Measurements from ENCODE around the gene R3HDM4. TPM values are rescaled to one million over a fixed set of nuclear protein-coding genes. Genes with fewer than 3 reads are reported as not detected.

R3HDM4 gene
- total RNA-seq, 1 donor from 2014 or later = 53.6 TPM

DNA sequence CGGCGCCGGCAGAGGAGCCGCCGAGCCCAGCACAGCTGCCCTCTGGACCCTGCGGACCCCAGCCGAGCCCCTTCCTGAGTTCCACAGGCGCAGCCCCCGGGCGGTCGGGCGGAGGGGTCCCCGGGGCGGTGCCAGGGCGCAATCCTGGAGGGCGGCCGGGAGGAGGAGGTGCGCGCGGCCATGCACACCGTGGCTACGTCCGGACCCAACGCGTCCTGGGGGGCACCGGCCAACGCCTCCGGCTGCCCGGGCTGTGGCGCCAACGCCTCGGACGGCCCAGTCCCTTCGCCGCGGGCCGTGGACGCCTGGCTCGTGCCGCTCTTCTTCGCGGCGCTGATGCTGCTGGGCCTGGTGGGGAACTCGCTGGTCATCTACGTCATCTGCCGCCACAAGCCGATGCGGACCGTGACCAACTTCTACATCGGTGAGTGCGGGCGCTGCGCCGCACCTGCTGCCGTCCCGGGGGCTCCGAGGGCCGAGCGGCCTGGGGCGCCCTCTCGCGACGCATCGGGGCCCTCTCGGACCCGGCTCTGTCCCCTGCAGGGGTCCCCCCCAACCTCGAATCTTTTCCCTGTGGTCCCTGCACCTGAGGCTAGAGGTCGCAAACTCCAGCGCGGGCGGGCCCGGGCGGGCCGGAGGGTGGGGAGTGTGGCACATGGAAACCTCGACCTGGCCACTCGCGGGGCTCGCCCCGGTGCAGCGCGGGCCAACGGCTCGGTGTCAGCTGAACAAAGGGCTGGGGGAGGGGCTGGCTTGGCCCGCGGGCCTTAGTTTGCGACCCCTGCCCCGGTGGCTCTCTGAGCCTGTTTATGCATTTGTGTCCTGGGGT lies 4.5 kb upstream of the R3HDM4 start, which contains the start of gene KISS1R:
Gene KISS1R, plus strand, starts transcription at position 11 of the 829 bp plus-strand sequence. Its CDS starts 170 bp downstream, at position 181.
- no peak for DNase-seq (ENCODE audit: low read depth)

DNA sequence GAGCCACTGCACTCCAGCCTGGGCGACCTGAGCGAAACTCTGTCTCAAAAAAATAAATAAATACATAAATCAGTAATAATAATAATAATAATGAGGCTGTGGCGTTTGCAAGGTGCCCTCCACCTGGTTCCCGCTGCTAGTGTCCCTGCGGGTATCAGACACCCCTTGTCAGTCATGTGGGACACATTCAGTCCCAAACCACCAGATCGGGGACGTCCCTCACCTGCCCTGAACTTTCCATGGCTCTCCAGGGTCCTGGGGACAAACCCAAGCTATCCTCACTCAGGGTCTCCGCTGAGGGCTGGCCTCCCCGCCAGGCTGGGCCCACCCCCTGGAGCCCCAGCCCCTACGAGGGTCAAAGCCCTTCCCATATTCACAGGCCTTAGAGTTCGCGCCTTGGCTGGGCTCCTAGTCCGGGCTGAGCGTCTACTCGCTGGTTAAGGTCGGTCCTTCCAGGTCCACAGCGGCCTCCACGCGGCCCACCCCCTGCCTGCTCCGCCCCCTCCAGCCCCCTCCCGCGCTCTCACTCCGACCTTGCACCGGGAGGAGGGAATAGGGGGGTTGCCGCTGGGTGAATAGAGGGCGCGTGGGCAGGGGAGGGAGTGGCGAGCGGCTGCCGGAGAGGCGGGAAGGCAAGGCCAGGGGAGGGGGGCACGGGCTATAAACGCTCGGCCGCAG lies 3.8 kb upstream of the R3HDM4 start:
- no peak for DNase-seq (ENCODE audit: low read depth)

DNA sequence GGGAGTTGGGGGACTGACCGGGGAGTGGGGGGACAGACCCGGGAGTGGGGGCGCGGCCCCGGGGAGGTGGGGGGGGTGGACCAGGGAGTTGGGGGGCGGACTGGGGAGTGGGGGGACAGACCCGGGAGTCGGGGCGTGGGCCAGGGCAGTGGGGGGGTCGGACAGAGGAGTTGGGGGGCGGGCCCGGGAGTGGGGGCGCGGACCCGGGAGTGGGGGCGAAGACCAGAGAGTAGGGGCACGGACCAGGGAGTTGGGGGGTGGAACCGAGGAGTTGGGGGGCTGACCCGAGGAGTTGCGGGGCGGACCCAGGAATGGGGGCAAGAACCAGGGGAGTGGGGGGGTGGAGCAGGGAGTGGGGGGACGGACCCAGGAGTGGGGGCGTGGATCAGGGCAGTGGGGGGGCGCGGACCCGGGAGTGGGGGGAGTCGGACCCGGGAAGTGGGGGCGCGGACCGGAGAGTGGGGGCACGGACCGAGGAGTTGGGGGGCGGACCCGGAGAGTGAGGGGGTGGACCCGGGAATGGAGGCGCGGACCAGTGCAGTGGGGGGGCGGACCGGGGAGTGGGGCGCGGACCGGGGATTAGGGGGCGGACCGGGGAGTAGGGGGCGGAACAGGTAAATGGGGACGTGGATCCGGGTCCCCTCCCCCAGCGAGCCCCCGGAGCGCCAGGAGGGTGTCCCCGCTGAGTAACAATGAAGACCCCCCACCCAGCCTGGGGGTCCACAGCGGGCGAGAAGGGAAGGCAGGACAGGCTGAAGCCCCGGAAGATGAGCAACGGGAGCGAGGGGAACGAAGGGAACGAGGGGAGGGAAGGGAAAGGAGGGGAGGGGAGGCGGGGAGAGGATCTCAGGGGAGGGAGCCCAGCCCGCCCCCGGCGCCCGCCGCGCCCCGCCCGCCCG lies 589 bp downstream of the R3HDM4 start:
- DNase-seq (ENCODE audit: low read depth) = no peak

DNA sequence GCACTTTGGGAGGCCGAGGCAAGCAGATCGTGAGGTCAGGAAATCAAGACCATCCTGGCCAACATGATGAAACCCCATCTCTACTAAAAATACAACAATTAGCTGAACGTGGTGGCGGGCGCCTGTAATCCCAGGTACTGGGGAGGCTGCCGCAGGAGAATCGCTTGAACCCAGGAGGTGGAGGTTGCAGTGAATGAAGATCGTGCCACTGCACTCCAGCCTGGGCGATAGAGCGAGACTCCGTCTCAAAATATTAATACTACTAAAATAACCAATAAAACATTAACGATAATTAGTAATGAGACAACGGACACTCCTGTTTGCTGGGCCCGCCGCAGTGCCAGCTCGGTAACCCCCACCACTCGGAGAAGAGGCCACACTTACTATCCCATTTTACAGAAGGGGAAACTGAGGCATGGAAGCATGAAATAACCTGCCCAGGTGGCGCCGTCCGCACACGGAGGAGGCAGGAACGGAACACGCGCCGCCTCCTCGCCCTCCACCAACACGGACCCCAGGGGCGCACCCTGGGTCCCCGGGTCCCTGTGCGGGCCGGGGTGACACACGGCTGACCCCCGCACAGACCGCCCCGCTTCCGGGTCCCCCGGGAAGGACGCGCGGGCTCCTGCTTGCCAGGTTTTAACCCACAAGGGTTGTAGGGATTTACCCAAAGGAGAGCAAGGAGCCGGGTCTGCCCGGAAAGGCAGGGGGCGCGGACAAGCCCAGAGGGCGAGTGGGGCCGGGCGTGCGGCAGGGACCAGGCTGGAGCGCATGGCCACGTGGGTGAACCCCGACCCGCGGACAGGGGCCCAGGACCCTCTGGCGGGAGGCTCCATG lies 1.6 kb downstream of the R3HDM4 start:
- DNase-seq (ENCODE audit: low read depth) = no peak

DNA sequence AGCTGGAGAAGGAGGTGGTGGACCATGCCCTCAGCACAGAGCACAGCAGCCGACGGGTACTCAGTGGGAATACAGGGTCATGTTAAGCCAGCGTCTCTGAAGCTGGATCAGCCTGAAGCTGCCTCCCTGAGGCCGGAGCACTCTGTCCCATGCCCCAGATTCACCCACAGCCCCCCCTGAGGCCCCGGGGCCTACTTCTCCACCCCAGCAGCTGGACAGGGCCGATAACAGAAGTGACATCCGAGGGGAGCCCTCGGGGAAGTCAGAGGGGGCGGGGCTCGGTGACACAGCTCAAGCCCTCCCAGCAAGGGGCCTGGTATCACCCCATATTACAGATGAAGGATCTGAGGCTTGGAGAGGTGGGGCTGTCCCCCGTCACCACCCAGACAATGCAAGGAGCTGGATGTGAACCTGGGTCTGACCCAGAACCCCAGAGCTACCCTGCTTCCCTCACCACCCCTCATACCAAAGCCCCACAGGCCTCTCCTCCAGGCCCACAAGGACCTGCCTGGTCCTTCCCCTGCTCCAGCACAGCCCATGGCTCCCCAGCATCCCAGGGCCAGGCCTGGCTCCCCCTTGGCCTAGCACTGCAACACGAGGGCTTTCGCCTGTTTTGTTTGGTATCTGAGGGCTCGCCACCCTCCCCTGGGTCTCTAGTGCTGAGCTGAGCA lies 5.7 kb downstream of the R3HDM4 start:
- DNase-seq (ENCODE audit: low read depth) = no peak

DNA sequence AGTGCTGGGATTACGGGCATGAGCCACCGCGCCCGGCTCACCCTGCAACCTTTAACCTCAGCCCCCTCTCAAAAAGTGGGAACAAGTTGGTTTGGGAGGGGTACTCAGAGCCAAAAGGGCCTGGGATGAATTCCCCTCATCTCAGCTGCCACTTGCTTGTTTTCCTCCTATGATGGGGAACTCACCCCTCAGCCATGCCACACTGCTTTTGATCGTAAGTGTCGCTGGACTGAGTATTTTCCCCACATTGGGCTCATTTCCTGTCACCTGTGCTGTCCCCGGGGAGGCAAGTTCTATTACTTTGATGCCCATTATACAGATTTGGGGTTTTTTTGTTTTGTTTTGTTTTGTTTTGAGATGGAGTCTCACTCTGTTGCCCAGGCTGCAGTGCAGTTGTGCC lies 6.5 kb downstream of the R3HDM4 start:
- no peak for DNase-seq (ENCODE audit: low read depth)

DNA sequence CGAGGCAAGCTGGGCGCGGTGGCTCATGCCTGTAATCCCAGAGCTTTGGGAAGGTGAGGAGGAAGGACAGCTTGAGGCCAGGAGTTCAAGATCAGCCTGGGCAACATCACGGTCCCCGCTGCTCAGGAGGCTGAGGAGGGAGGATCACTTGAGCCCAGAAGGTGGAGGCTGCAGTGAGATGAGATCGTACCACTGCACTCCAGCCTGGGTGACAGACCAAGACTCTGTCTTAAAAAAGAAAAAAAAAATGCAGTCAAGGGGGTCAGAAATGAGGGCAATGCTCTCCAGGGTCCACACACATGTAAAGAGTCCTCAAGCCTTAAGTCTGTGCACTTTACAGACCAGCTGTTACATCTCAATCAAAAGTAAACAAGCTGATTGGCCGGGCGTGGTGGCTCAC lies 8.5 kb downstream of the R3HDM4 start:
- DNase-seq (ENCODE audit: low read depth) = no peak

DNA sequence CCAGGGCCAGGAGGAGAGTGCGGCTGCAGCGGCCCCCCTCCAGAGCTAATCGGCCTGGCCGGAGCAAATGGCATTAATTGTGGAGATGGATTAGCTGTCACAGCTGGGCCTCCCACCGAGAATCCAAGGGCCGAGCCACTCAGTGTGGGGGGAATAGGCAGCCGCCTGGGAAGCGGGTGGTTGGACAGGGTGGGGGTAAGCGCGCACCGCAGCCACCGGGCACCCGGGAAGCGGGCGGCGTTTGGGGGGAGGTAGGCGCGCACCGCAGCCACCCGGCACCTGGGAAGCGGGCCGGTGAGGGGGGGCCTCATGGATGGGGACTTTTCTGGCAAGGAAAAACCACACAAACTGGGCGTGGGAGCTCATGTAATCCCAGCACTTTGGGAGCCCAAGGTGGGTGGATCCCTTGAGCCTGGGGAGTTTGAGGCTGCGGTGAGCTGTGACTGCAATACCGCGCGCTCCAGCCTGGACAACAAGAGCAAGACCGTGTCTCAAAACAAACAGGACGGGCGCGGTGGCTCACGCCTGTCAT lies 9.7 kb downstream of the R3HDM4 start:
- DNase-seq (ENCODE audit: low read depth) = no peak

DNA sequence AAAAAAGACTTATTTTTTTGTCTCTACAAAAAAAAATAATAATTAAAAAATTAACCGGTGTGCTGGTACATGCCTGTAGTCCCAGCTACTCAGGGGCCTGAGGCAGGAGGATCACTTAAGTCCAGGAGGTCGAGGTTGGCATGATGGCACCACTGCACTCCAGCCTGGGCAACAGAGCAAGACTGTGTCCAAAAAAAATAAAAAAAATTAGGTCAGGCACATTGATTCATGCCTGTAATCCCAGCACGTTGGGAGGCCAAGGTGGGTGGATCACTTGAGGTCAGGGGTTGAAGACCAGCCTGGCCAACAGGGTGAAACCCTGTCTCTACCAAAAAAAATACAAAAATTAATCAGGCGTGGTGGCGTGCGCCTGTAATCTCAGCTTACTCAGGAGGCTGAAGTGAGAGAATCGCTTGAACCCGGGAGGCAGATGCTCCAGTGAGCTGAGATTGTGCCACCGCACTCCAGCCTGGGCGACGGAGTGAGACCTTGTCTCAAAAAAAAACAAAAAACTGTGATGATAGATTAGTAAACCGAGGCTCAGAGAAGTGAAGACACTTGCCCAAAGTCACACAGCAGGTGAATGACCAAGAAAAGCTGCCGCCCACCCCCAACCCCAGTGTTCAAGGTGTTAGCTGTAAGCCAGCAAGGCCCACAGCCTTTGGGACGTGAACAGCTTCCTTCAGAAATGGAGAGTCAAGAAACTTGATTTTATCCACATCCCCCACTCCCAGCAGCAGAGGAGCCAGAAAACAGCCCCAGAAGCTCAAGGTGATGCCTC lies 10.4 kb downstream of the R3HDM4 start:
- DNase-seq (ENCODE audit: low read depth) = no peak

DNA sequence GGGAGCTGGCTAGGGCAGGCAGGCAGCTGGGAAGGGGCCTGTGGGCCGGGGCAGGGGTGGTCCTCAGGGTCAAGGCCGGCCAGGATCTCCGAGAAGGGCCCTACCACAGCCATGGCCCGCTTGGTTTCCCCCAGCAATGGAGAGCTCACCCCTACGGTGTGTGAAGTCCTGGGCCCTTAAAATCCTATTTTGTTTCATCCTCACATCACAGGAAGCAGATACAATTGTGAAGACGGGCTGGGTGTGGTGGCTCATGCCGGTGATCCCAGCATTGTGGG lies 11.0 kb downstream of the R3HDM4 start:
- no peak for DNase-seq (ENCODE audit: low read depth)

DNA sequence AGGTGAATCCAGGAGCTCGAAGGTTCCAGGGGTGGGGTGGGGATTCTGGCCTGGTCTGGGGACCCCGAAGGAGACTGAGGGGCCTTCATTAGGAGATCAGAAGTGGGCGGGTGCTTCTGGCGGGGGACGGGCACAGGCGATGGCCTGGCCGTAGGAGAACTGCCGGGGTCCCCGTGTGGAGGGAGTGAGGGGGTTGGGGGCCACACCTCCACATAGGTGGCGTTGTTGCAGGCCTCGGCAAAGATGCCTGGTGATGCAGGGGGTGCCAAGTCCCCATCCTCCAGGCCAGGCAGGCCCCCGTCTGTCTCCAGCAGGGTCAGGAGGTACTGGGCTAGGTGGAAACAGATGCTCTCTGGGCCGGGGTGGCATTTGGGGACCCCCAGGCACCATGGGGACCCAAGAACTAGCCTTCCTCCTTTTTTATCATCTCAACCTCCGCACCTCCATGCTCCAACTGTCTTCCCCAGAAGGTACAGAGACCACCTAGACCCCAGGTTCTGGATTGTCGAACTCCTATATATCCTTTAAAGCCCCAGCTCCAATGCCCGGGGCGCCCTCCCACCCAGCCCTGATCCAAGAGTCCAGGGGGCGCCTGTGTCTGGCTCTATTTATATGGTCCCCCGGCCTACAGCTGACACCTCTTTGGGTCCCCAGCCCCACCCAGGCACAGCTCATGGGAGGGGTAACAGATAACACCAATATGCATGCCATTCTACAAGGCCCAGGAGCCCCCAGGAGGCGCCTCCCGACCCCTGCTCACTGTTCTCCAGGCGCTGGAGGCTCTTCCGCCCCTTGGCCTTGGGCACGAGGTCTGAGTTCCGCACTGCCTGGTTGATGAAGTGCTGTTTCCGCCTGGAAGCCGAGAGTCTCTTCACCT lies 11.6 kb downstream of the R3HDM4 start:
- no peak for DNase-seq (ENCODE audit: low read depth)

DNA sequence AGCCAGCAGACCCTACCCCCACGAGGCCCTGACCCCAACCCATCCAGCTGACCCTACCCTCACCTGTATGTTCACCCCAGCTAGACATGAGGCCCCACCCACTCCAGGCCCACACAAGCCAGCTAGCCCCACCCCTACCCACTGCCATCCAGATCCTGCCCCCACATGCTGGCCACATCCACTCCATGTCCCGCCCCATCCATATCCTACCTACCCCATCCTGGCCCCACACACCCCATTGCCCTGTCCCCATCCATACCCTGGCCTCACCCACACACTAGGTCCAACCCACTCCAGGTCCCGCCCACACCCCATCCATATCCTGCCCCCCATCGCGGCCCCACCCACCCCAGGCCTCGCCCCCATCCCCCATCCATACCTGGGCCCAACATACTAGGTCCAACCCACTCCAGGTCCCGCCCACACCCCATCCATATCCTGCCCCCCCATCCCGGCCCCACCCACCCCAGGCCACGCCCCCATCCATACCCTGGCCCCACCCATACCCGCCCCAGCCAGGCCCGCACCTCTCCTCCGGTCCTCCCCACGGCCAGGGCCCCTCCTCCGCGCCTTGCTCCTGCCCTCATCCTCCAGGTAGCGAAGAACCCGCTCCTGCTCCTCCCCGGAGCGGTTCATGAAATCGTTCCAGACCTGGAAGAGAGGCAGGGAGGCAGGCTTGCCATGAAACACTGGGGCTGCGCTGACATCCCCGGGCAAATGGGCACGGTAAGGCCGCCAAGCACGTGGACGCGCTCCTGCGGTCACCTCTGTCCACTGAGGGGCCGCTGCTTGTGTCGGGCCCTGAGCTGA lies 12.5 kb downstream of the R3HDM4 start:
- DNase-seq (ENCODE audit: low read depth) = no peak

DNA sequence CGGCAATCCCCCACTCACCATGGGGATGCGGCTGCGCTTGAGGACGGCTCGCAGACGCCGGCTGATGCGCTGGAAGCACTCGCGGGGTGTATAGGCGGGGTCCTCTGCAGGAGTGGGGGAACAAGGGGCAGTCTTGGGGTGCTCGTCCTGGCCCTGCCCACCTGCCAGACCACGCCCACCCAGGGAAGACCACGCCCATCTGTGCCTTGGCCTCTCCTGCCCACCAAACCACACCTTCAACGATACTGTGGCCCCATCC lies 13.0 kb downstream of the R3HDM4 start:
- no peak for DNase-seq (ENCODE audit: low read depth)

DNA sequence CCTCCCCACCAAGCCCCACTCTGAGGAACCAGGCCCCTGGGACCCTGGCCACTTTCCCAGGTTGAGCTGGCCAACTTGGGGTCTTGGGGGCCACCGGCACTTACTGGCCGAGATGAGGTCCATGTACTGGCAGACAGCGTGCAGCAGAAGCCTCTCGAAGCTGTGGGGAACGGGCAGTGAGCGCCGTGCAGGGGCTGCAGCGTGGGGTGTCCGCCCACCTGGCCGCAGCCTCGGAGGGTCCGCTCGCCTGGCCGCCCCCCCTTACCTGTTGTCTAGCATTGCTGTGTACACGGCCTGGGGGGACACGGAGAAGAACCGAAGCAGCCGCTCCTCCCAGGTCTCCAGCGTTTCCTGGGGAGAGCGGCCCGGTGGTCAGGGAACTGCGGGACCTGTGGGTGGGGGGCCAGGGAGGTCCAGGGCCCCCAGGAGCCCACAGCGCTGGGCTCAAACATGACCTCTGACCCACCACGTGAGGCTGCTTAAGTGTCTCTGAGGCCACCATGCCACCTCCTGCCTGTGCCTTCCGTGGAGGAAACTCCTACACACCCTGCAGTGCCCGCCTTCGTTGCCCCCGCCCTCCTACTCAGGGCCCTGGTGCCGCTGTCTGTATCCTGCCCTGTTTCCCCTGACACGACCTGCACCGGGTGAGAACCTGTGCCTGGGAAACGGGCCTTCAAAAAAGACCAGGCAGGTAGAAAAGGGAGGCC lies 13.5 kb downstream of the R3HDM4 start:
- DNase-seq (ENCODE audit: low read depth) = no peak

DNA sequence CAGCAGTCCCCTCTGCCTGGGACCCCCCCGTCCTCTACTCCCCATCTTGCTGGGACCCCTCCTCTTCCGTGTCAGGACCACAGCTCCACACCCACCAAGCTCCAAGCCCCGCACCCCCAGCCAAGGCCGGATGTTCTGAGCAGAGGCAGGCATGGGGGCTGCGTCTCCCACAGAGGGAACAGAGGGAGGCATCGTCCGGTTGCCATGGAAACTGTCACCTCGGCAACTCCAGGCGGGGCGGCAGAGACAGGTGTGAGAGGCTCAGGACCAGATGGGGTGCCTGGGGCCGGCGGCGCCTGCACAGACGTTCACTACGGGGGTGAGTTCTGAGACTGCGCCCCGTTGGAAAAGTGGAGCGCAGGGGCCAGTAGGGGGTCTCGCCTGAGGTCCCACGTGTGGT lies 14.4 kb downstream of the R3HDM4 start:
- DNase-seq (ENCODE audit: low read depth) = no peak

DNA sequence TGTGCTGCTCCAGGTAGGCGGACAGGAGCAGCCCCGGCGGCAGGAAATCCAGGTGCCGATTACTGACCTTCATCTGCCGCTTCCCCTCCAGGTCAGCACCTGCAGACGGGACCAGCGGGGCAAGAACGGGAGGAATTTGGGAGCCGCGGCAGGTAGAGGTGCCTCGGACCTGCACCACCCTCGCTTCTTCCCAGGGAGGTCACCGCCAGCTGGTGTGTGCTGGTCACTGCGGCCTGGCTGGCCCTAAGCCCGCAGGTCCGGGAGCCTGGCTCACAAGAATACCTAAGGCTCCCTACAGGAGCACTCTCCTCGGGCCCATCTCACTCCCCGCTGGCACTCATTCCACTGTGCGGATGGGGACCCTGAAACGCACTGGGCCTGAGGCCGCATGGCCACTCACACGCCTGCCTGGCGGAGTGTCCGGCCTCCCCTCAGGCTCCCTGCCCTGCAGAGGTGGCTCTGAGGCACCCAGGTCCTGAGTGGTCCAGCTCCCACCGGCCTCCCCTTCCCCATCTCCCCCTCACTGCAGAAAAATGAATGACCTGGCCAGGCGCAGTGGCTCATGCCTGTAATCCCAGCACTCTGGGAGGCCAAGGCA lies 15.5 kb downstream of the R3HDM4 start:
- no peak for DNase-seq (ENCODE audit: low read depth)

DNA sequence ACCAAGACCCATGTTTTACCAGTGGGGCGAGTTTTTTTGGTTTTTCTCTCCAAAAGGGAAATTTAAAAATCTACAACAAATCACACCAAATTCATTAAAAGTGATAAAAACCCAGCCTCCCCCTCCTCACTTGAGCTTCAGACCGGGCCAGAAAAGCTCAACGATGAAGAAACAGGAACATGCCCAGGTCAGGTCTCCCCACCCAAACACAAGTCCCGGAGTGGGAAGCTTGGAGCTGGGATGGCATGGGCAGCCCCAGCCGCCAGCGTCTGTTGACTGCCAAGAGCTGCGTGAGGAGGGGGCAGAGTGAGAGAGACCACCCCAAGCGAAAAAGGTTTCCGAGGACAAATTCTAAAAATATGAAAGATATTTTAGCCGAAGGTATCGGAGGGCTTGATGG lies 16.0 kb downstream of the R3HDM4 start:
- no peak for DNase-seq (ENCODE audit: low read depth)
